Mammary epithelial cell (primary cell): ENCODE data around the gene AMPD1.

Experiments used
- EZH2 ChIP-seq: IDR thresholded peaks from 2 replicates; pipeline ENCODE4 v1.6.1; 2012; ENCODE audit warnings: low read length, inconsistent platforms, borderline replicate concordance
- TF ChIP-seq, protein P1 (sequence below), 2 donors: IDR thresholded peaks in 1 of 2; conservative IDR thresholded peaks in 1 of 2; 2 replicates each; pipeline ENCODE4 v1.5.1; 2011 to 2012; ENCODE audit warnings: inconsistent platforms in 2 of 2, low read length in 2 of 2, mild to moderate bottlenecking in 2 of 2, control low read depth in 1 of 2, low read depth in 1 of 2; ENCODE audit not compliant: insufficient read depth in 1 of 2; ENCODE audit errors: extremely low read depth in 1 of 2

- TF ChIP-seq, protein P1, sequence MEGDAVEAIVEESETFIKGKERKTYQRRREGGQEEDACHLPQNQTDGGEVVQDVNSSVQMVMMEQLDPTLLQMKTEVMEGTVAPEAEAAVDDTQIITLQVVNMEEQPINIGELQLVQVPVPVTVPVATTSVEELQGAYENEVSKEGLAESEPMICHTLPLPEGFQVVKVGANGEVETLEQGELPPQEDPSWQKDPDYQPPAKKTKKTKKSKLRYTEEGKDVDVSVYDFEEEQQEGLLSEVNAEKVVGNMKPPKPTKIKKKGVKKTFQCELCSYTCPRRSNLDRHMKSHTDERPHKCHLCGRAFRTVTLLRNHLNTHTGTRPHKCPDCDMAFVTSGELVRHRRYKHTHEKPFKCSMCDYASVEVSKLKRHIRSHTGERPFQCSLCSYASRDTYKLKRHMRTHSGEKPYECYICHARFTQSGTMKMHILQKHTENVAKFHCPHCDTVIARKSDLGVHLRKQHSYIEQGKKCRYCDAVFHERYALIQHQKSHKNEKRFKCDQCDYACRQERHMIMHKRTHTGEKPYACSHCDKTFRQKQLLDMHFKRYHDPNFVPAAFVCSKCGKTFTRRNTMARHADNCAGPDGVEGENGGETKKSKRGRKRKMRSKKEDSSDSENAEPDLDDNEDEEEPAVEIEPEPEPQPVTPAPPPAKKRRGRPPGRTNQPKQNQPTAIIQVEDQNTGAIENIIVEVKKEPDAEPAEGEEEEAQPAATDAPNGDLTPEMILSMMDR (conservative IDR thresholded peaks at IDR 0.05 in 1 of 2, IDR thresholded peaks at IDR 0.05 in 1 of 2; ENCODE audit: extremely low read depth in 1 of 2, insufficient read depth in 1 of 2, low read depth in 1 of 2, low read length in 2 of 2): no peak
- no peak for TF ChIP-seq EZH2
Observed at GRCh38 chr1:114627107-114627506, 68.2 kb downstream of the AMPD1 start.
